ENCODE results near the gene KLHL36. TPM values are rescaled to one million over a fixed set of nuclear protein-coding genes. Genes with fewer than 3 reads are reported as not detected.

The KLHL36 gene
- total RNA-seq, 6 experiments from 2014 or later = 37.6 to 58.3 (median 40.7) TPM

DNA sequence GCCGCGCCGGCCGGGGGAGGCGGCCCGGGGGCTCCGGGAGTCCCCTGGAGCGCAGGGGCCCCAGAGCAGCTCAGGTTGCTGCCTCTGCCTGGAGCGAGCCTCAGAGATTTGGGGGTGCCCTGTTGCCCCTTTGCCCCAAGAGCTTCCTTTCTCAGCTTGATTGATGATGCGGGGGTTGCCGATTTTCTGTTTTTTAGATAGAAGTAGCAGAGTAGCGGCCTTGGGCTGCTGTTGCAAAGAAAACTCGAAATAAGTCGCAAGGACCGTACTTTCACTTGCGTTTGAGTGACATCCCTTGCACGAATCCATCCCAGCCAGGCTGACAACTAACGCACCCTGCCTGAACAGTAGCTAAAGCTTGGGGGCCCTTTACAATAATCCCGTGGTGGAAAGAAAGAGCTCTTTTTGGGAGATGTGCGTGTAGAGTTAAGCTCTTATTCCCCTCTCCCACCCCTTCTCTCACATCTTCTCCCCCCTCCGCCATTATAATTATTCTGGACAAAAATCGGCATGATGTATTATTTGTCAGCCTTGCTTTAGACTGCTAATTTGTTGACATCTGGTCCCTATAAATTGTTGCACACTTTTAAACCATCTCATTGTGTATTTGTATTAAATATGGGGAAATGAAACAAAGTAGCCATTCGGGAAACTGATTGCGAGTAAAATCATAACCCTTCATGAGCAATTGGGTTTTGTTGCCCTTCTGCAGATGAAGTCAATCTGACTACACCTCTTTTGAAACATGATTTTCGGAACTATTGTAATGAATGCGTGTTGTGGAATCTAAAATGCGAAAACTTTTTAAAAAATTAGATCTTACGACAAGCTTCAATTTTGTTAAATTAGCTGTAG lies 52.4 kb downstream of the KLHL36 start:
- Mint-ChIP-seq H3K27me3 (ENCODE audit: insufficient read depth) (no peaks in the 10 kb centered on the region; the same call in none of the 2 replicates), H3K4me3 (peak overlapping the region; percentile 96), H3K4me1 (ENCODE audit: low read depth) (peaks cover 48% of the 10 kb centered on the region), H3K36me3 (ENCODE audit: low read depth) (peaks cover 9% of the 10 kb centered on the region), H3K27ac (peak overlapping the region; percentile 89), H3K9me3 (no peaks in the 10 kb centered on the region)
- DNase-seq = no peak
- TF ChIP-seq CTCF (IDR thresholded peaks at IDR 0.05) = no peak

GRCh38 chr16:84703681-84704080 lies 55.4 kb downstream of the KLHL36 start:
- Mint-ChIP-seq H3K4me3 (no peak overlapping the region), H3K27ac (no peak overlapping the region), H3K27me3 (ENCODE audit: insufficient read depth) (no peaks in the 10 kb centered on the region; the same call in none of the 2 replicates), H3K36me3 (ENCODE audit: low read depth) (peaks cover 11% of the 10 kb centered on the region), H3K4me1 (ENCODE audit: low read depth) (peaks cover 68% of the 10 kb centered on the region), H3K9me3 (no peaks in the 10 kb centered on the region)
- no peak for TF ChIP-seq CTCF (IDR thresholded peaks at IDR 0.05)
- DNase-seq = no peak

DNA sequence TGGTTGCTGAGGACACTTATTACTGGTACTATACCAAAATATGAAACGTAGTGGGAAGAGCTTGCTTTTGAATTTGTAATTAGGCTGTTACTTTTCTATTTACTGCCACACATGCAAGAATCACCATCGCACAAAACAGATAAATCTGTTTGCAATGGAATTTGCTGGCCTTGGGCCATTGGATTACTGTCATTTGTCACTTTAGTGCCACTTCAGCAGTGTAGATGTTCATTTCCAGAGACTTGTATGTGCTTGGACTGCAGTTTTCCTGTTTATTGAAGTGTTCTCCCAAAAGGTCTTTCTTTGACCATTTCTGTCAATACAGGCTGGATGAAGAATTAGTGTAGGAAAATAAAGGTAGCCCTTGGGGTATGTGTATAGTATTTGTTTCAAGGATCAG lies 55.9 kb downstream of the KLHL36 start:
- Mint-ChIP-seq H3K36me3 (ENCODE audit: low read depth) (peaks cover 14% of the 10 kb centered on the region), H3K4me1 (ENCODE audit: low read depth) (peaks cover 69% of the 10 kb centered on the region), H3K27ac (no peak overlapping the region), H3K27me3 (ENCODE audit: insufficient read depth) (no peaks in the 10 kb centered on the region; the same call in none of the 2 replicates), H3K4me3 (no peak overlapping the region), H3K9me3 (no peaks in the 10 kb centered on the region)
- no peak for TF ChIP-seq CTCF (IDR thresholded peaks at IDR 0.05)
- no peak for DNase-seq

DNA sequence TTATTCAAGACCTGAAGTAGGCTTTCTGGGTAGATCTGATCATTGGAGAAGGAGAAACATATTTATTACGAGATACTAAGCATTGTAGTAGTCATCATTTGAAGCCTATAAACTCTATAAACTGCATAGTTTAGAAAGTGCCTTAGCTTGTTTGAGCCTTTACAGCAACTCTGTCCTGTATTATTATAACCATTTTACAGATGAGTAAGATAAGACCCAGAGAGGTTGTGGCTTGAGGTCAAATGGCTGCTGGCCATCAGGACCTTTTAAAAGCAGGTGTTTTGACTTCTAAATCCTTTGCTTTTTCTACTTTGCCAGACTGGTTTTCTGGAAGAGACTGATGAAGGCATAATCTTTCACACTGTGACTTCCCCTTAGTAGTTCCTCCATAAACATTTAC lies 58.5 kb downstream of the KLHL36 start:
- no peaks in the 10 kb centered on the region; the same call in none of the 2 replicates for H3K27me3 Mint-ChIP-seq (ENCODE audit: insufficient read depth)
- H3K4me1 Mint-ChIP-seq (ENCODE audit: low read depth) = peaks cover 75% of the 10 kb centered on the region
- peaks cover 10% of the 10 kb centered on the region; the same call in 1 of the 2 replicates for H3K36me3 Mint-ChIP-seq (ENCODE audit: low read depth)
- H3K4me3 Mint-ChIP-seq = no peak overlapping the region
- no peaks in the 10 kb centered on the region for H3K9me3 Mint-ChIP-seq
- TF ChIP-seq CTCF (IDR thresholded peaks at IDR 0.05) = no peak
- no peak overlapping the region for H3K27ac Mint-ChIP-seq
- DNase-seq = no peak

- Mint-ChIP-seq H3K4me1 (ENCODE audit: low read depth) (peaks cover 71% of the 10 kb centered on the region), H3K27ac (peak overlapping the region; percentile 0; the same call in 1 of the 2 replicates), H3K9me3 (no peaks in the 10 kb centered on the region), H3K4me3 (no peak overlapping the region), H3K27me3 (ENCODE audit: insufficient read depth) (no peaks in the 10 kb centered on the region; the same call in 1 of the 2 replicates), H3K36me3 (ENCODE audit: low read depth) (peaks cover 10% of the 10 kb centered on the region; the same call in 1 of the 2 replicates)
- DNase-seq = no peak
- no peak for TF ChIP-seq CTCF (IDR thresholded peaks at IDR 0.05)
These were observed 61.3 kb downstream of the KLHL36 start for GRCh38 chr16:84709609-84710008.
